GM21737 (cell line): Measurements from ENCODE around the gene PCSK2.

ENCODE experiments used
- ATAC-seq: cut with Tn5 transposase; IDR thresholded peaks from one replicate; pipeline ENCODE4 v1.9.1; 2021; ENCODE audit warnings: mild to moderate bottlenecking, moderate library complexity; ENCODE audit not compliant: unreplicated experiment

Gene PCSK2

DNA sequence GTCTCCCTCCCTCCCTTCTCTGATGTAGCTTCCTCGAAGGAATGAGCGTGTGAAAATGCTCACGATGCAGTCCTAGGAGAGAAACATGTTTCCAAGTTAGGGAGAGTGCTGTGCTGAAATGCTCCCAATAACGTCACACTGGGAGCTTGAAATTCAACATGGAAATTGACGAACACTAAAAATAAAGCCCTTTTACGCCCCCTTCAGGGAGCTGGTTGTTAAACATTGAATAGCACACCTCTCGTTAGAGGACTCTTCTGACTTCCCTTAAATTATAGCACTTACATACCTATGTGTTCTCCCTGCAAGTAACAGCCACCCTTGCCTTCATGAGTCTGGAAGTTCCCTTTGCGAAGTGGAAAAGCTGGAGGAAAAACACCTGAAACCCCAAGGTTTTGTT lies 215.7 kb downstream of the PCSK2 start:
- ATAC-seq, result no peak

DNA sequence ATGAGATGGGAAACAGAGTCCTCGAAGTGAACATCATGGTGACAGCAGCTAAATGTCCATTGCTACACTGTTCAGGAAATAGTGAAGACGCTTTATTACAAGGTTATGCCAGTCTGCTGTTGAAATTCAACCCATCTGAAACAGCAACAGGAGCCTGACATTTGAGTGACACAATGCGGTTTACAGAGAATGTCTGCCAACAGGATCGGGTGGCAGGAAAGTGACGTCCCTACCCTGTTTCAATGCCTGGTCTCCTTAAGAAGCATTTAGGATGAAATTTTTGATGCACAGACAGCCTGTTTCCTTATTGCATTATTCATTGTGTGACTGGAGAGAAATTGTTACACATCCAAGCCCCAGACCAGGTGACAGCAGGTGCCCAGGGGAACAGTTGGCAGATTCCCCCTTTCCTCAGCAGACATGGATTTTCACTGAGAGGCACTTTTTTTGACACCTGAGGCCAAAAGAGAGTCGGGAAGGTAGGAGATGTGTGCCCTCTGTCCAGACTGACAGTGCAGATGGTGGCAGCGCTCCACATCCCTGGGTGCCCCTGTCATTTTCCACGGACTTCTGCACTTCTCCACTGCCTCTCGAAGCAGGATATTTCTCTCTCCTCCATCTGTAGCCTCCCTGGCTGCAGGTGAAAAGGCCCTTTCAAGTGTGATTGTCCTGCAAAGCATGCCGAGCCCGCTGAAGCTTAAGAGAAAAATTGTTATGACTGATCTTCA lies 216.5 kb downstream of the PCSK2 start:
- no peak for ATAC-seq

DNA sequence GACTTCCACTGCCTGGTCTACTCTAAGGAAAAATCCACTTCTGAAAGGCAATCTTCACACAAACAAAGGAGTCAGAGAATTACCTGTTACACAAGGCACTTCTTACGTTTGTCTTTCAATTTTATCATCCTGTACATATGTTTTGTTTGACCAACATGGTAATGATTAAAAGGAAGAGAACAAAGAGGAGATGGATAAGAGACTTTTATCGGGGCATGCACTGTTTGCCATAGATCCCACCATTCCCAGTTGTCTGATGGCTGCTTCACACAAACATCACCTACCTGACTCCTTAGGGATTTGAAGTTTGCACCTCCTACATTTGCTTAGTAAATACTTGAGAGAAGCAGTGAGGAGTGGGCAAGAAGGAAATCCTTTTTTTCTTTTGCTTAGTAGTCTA lies 217.3 kb downstream of the PCSK2 start:
- ATAC-seq, result no peak

- ATAC-seq, result no peak
Observed at GRCh38 chr20:17445543-17445942, 218.7 kb downstream of the PCSK2 start.

- no peak for ATAC-seq
Observed at GRCh38 chr20:17446171-17446570, 219.3 kb downstream of the PCSK2 start.

- no peak for ATAC-seq
Observed at GRCh38 chr20:17448071-17448470, 221.2 kb downstream of the PCSK2 start.

DNA sequence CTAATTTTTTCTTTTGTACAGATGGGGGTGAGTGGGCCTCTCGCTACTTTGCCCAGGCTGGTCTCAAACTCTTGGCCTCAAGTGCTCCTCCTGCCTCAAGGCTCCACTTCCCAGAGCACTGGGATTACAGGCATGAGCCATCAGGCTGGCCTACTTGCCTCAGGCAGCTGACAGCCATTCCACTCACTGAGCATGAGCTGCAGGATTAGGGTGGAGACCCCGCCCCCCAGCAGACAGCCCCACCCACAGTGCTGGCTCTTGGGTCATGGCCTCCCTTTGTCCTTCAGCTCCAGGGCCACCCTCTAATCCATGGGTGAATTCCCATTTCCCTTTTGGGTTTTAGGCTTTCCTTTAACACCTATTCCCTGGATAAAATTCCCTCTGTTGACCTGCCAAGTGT lies 222.2 kb downstream of the PCSK2 start:
- no peak for ATAC-seq

DNA sequence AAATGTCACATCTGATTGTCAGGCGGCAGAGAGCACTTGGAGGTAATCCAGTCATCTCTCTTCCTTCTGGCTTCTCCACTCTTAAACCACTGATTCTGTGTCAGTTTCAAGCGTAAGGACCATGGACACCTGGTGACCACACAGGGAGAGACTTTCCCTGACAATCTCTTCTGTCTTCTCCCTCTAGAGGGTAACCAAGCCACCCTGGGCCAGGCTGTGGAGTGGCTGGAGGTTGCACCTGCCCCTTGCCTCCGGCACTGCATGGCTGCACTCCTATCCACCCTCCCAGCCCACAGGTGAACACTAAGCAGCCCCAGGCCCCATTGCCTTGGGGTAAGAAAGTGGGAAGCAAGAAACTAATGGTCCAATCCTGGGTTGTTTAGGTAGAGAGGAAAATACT lies 225.6 kb downstream of the PCSK2 start:
- no peak for ATAC-seq

DNA sequence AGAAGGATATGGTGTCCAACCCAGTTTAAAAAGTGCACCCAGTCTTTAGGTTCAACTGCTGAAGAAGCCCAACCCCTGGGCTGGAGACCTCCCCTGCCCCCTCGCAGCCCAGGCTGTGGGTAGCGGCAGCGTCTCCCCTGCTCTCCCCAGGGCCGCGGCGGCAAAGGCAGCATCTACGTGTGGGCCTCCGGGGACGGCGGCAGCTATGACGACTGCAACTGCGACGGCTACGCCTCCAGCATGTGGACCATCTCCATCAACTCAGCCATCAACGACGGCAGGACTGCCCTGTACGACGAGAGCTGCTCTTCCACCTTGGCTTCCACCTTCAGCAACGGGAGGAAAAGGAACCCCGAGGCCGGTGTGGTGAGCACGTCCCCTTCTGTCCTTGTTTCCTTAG lies 226.8 kb downstream of the PCSK2 start:
- no peak for ATAC-seq

GRCh38 chr20:17456279-17456678 lies 229.4 kb downstream of the PCSK2 start:
- no peak for ATAC-seq

DNA sequence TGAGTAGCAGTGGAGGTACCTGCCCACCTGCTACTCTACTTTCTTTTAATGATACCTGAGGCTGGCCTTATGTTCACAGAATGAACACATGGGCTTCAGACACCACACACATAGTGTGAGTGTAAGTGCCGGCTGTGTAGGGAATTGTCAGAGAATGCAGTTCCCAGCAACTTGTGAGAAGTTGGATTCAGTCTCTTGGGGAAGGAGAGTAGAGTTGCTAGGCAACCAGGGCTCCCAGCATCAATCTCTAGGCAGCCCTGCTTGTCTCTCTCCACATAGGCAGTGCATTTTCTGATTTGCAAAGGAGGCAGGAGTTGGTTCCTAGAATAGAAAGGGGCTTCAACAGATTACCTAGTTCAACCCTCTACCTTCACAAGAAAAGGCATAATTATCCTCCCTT lies 230.2 kb downstream of the PCSK2 start:
- ATAC-seq, result no peak

- no peak for ATAC-seq
Observed at GRCh38 chr20:17457588-17458190, 230.8 kb downstream of the PCSK2 start.

DNA sequence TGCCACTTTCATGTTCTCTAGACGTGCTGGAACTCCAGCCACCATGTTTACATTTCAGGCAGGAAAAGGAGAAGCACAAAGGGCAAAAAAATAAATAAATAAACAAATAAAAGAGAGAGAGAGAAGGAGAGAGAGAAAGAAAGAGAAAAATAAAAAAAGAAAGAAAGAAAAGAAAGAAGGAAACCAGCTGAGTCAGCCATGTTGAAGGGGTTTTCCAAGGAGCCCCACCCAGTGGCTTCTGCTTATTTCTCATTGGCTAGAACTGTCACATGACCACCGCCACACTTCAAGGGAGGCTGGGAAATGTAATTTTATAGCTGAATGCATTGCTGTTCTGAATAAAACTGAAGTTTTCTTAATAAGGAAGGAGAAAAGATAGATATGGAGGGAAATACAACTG lies 233.3 kb downstream of the PCSK2 start:
- no peak for ATAC-seq

- ATAC-seq, result no peak
Observed at GRCh38 chr20:17461941-17462340, 235.1 kb downstream of the PCSK2 start.

DNA sequence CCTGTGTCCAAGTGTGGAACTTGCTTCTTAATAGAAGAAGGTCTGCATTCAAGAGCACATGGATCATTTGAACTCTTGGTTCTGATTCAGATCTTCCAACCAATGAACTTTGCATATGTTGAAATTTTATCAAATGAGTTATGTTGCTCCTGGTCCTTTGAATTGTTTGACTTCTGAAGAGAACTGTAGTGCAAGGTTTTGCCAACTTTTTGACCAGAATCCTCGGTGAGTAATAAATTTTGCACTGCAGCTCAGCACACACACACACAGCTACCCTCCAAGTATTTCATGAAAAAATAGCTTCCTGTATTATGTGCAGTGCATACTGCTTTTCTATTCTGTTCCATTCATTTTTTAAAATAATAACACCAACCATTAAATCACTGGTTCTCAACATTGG lies 236.9 kb downstream of the PCSK2 start:
- no peak for ATAC-seq

GRCh38 chr20:17465236-17465635 lies 238.4 kb downstream of the PCSK2 start:
- ATAC-seq, result no peak

DNA sequence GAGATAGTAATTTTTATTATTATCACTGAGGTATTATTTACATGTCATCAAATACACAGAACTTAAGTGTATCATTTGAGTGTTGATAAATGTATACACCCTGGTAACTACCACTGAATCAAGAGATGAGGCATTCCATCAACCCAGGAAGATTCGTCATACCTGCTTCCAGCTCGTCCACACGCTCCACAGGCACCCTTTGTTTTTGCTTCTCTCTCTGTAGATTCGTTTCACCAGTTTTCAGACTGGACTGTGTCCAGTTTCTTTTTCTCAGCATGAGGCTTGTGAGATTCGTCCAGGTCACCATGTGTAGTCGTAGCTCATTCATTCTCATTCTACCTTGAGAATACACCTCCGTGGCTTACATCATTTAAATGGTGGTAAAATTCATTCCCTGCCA lies 239.8 kb downstream of the PCSK2 start:
- no peak for ATAC-seq

- no peak for ATAC-seq
Observed at GRCh38 chr20:17467120-17467655, 240.3 kb downstream of the PCSK2 start.

DNA sequence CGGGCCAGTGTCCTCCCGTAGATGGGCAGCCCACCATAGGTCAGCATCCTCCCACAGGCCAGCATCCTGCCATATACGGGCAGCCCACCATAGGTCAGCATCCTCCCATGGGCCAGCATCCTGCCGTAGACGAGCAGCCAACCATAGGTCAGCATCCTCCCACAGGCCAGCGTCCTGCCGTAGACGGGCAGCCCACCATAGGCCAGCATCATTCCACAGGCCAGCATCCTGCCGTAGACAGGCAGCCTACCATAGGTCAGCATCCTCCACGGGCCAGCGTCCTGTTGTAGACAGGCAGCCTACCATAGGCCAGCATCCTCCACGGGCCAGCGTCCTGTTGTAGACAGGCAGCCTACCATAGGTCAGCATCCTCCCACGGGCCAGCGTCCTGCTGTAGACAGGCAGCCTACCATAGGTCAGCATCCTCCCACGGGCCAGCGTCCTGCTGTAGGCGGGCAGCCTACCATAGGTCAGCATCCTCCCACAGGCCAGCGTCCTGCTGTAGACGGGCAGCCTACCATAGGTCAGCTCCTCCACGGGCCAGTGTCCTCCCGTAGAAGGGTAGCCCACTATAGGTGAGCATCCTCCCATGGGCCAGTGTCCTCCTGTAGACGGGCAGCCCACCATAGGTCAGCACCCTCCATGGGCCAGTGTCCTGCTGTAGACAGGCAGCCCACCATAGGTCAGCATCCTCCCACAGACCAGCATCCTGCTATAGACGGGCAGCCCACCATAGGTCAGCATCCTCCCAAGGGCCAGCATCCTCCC lies 241.4 kb downstream of the PCSK2 start:
- ATAC-seq, result no peak

DNA sequence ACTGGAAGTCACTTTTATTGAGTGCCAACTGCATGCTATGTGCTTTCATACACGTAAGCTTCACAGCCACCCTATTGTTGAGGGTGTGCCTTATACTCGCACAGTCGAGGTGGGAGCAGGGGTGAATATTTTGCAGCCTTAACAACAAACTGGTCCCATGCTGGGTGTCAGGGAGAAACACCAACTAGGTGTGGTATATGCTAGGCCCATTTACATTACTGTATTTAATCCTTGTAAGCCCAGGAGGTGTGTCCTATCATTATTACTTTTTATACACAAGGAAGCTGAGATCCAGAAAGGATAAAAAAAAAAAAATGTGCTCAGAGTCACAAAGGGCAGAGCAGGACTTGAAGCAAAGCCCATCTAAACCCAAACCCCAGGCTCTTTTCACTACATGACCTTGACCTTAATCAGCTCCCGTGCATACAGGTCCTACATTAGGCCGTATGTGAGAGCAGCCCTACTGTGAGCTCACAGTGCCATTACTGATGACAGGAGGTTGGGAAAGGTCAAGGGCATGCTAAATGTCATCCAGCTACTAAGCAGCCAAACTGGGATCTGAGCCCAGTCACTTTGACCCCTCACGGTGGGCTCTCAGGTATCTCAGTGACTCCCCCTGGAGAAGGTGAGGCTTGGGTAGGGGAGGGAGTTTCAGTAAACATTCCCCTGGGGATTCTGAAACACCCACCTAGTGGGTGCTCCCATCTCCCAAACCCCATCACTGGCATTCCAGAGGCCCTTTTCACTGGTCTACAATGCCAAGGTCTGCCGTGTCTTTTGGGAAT lies 242.6 kb downstream of the PCSK2 start:
- ATAC-seq, result no peak

DNA sequence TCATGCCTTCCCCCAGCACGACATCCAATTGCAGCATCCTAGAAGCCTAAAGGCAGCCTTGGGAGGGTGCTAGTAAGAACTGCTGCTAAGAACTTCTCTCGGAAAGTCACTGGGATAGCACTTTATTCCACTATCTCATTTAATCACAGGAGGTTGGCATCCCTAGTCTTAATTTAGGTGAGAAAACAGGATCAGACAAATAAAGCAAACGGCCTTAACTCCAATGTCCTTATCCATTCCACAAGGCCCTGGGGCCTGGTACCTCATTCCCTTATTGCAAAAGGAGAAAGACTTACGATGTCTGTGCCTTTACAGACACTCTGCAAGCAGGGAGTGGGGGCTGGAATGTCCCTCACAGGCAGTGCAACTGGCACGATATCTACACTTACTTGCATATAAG lies 243.7 kb downstream of the PCSK2 start:
- no peak for ATAC-seq
